Hepatocyte (in vitro differentiated cells): ENCODE data around the gene AIRE. TPM values are rescaled to one million over a fixed set of nuclear protein-coding genes. Genes with fewer than 3 reads are reported as not detected.

Experiments
- DNase-seq: peaks from one replicate; pipeline ENCODE4 v3.0.0-alpha.2; 2016; ENCODE audit warnings: low spot score
- H2AFZ ChIP-seq: fragments of 200-600 bp; sonication (generic); 2 replicates; pipeline ENCODE4 v1.6.0; 2016; ENCODE audit warnings: antibody characterized with exemption, mild to moderate bottlenecking
- H3K27ac ChIP-seq: fragments of 200-600 bp; sonication (generic); 2 replicates; pipeline ENCODE4 v1.5.1; 2016; ENCODE audit warnings: mild to moderate bottlenecking
- H3K27me3 ChIP-seq: fragments of 200-600 bp; sonication (generic); 2 replicates; pipeline ENCODE4 v1.6.1; 2016
- H3K36me3 ChIP-seq: fragments of 200-600 bp; sonication (generic); replicated peaks from 2 replicates; pipeline ENCODE4 v1.5.1; 2016; ENCODE audit warnings: low read depth; ENCODE audit not compliant: insufficient read depth
- H3K4me1 ChIP-seq: fragments of 200-600 bp; sonication (generic); 2 replicates; pipeline ENCODE4 v1.5.1; 2016; ENCODE audit warnings: mild to moderate bottlenecking, moderate library complexity; ENCODE audit not compliant: insufficient read depth
- H3K4me2 ChIP-seq: fragments of 200-600 bp; sonication (generic); 2 replicates; pipeline ENCODE4 v1.6.0; 2016
- H3K4me3 ChIP-seq: fragments of 200-600 bp; sonication (generic); 2 replicates; pipeline ENCODE4 v1.5.1; 2016; ENCODE audit warnings: mild to moderate bottlenecking
- H3K79me2 ChIP-seq: fragments of 200-600 bp; sonication (generic); 2 replicates; pipeline ENCODE4 v1.6.0; 2017; ENCODE audit warnings: mild to moderate bottlenecking
- H3K9me2 ChIP-seq: fragments of 200-600 bp; sonication (generic); replicated peaks from 2 replicates; pipeline ENCODE4 v1.6.0; 2017; ENCODE audit warnings: mild to moderate bottlenecking; ENCODE audit not compliant: insufficient read depth
- H3K9me3 ChIP-seq: fragments of 200-600 bp; sonication (generic); 2 replicates; pipeline ENCODE4 v1.5.1; 2016; ENCODE audit warnings: low read depth, mild to moderate bottlenecking
- H4K20me1 ChIP-seq: fragments of 200-600 bp; sonication (generic); 2 replicates; pipeline ENCODE4 v1.6.0; 2016; ENCODE audit warnings: mild to moderate bottlenecking; ENCODE audit not compliant: insufficient read depth, poor library complexity, severe bottlenecking
- EZH2 ChIP-seq: fragments of 200-600 bp; sonication (generic); IDR thresholded peaks from 2 replicates; pipeline ENCODE4 v1.6.1; 2016; ENCODE audit warnings: antibody characterized with exemption, mild to moderate bottlenecking, borderline replicate concordance
- EZH2phosphoT487 ChIP-seq: fragments of 200-600 bp; sonication (generic); IDR thresholded peaks from one replicate; pipeline ENCODE4 v1.6.1; 2018; ENCODE audit warnings: antibody characterized with exemption, mild to moderate bottlenecking, low read depth, moderate library complexity; ENCODE audit not compliant: unreplicated experiment, severe bottlenecking
- WGBS: methylation state at CpG from one replicate; pipeline ENCODE4 v1.1.6; 2016; ENCODE audit warnings: low lambda C conversion rate; ENCODE audit errors: missing lambda C conversion rate; 5-methylcytosine and 5-hydroxymethylcytosine counted together
- polyA plus RNA-seq: library from polyadenylated mRNA; unstranded; fragments of >200 nt; fragmentation: Nextera tagmentation; extraction: Ambion mirVana; gene quantifications from 2 replicates; pipeline ENCODE4 v1.2.1, GENCODE V29; 2016
- total RNA-seq: library from RNA; depleted of rRNA; stranded (reverse); fragments of >200 nt; gene quantifications from 2 replicates; pipeline ENCODE4 v1.2.3, GENCODE V29; 2014
- TF ChIP-seq, protein P1 (sequence below): fragments of 200-600 bp; sonication (generic); IDR thresholded peaks from 2 replicates; pipeline ENCODE4 v1.5.1; 2016; ENCODE audit warnings: antibody characterized with exemption, mild to moderate bottlenecking; ENCODE audit not compliant: poor library complexity

The AIRE gene
- total and polyA plus RNA-seq, 2 experiments from 2014 or later = 0.42 to 1.00 TPM

DNA sequence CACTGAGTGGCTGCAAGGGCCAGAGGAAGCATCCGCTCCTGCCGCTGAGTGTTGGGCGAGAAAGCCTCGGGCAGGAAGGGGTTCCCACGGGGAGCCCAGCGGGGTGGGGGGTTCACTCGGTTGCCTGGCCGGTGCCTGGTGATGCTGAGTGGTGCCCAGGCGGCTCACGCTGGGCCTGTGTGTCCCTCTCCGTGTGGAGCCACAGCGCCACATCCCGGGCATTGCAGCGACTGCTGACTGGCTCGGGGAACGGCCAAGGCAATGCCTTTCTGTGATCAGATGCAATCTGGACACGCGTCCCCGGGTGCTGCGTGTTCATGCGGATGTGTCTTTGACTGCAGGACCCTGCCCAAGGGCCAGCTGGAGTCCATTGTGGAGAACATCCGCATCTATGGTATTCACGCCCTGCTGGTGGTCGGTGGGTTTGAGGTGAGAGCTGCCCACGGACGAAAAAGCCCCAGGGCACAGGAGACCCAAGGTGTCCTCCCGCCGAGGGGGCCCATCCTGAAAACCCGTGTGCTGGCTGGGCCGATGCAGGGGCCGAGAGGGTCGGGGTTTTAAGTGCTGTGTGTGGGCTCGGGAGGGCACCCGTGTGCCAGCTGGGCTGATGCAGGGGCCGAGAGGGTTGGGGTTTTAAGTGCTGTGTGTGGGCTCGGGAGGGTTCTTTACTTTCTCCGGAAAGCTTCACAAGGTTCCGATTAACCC, 37.1 kb downstream of the AIRE start:
- H3K4me2 ChIP-seq = no peak overlapping the region
- H2AFZ ChIP-seq = no peak overlapping the region
- no peaks in the 10 kb centered on the region for H3K79me2 ChIP-seq
- H4K20me1 ChIP-seq = no peaks in the 10 kb centered on the region
- no peaks in the 10 kb centered on the region for H3K4me1 ChIP-seq
- H3K9me2 ChIP-seq = no peaks in the 10 kb centered on the region
- H3K4me3 ChIP-seq = no peak overlapping the region
- no peak for DNase-seq
- no peaks in the 10 kb centered on the region for H3K27me3 ChIP-seq
- no peaks in the 10 kb centered on the region for H3K9me3 ChIP-seq
- no peaks in the 10 kb centered on the region for H3K36me3 ChIP-seq
- H3K27ac ChIP-seq = no peak overlapping the region
- 98% methylated on average over 37 of the region's 38 CpGs for WGBS
- TF ChIP-seq EZH2 = no peak
- TF ChIP-seq EZH2phosphoT487 = no peak
- TF ChIP-seq, protein P1, sequence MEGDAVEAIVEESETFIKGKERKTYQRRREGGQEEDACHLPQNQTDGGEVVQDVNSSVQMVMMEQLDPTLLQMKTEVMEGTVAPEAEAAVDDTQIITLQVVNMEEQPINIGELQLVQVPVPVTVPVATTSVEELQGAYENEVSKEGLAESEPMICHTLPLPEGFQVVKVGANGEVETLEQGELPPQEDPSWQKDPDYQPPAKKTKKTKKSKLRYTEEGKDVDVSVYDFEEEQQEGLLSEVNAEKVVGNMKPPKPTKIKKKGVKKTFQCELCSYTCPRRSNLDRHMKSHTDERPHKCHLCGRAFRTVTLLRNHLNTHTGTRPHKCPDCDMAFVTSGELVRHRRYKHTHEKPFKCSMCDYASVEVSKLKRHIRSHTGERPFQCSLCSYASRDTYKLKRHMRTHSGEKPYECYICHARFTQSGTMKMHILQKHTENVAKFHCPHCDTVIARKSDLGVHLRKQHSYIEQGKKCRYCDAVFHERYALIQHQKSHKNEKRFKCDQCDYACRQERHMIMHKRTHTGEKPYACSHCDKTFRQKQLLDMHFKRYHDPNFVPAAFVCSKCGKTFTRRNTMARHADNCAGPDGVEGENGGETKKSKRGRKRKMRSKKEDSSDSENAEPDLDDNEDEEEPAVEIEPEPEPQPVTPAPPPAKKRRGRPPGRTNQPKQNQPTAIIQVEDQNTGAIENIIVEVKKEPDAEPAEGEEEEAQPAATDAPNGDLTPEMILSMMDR = no peak

DNA sequence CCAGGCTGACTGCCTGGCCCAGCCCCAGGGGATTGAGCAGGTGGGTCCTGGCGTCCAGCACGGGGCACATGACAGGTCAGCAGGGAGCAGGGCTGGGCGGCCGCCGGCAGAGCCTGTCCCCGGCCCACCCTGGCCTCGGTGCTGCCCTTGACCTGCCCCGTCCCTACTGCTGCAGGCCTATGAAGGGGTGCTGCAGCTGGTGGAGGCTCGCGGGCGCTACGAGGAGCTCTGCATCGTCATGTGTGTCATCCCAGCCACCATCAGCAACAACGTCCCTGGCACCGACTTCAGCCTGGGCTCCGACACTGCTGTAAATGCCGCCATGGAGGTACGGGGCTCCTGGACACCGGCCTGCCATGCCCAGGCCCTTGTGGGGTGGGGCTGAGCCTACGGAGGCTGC, 37.9 kb downstream of the AIRE start:
- no peaks in the 10 kb centered on the region for H3K4me1 ChIP-seq
- H2AFZ ChIP-seq = no peak overlapping the region
- no peak overlapping the region for H3K4me3 ChIP-seq
- no peaks in the 10 kb centered on the region for H3K9me2 ChIP-seq
- H3K36me3 ChIP-seq = no peaks in the 10 kb centered on the region
- no peaks in the 10 kb centered on the region for H4K20me1 ChIP-seq
- TF ChIP-seq EZH2 (no peak), EZH2phosphoT487 (no peak)
- TF ChIP-seq, protein P1 = no peak
- no peak for DNase-seq
- no peaks in the 10 kb centered on the region for H3K79me2 ChIP-seq
- no peaks in the 10 kb centered on the region for H3K27me3 ChIP-seq
- WGBS = 93% methylated on average over 20 of the region's 20 CpGs
- no peak overlapping the region for H3K27ac ChIP-seq
- H3K9me3 ChIP-seq = no peaks in the 10 kb centered on the region
- H3K4me2 ChIP-seq = no peak overlapping the region

DNA sequence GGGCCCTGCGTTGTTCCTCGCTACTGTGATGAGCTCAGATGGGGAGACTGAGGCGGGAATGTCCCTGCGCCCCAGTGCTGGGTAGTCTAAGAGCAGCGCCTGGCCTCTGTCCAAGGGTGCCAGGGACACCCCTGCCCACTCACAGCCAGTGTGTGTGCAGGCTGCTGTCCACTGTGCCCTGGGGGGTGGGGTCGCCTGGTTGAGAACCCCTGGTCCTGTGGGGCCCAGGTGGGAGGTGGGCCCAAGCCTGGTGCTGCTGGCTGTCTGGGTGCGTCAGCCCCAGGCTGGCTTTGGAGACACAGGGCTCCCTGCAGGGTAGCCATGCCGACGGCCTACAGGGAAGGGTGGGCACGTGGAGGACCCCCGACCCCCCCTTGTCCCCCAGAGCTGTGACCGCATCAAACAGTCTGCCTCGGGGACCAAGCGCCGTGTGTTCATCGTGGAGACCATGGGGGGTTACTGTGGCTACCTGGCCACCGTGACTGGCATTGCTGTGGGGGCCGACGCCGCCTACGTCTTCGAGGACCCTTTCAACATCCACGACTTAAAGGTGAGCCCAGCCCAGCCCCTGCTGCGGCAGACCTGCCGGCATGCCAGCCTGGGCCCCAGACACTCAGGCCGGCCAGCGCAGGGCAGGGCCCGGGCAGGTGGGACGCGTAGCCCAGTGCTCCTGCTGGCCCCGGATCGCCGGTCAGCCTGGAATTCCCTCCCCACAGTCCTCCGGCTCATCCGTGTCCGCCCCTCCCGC, 38.6 kb downstream of the AIRE start:
- no peaks in the 10 kb centered on the region for H3K27me3 ChIP-seq
- H3K4me1 ChIP-seq = no peaks in the 10 kb centered on the region
- no peak overlapping the region for H3K4me2 ChIP-seq
- H3K79me2 ChIP-seq = no peaks in the 10 kb centered on the region
- H3K9me3 ChIP-seq = no peaks in the 10 kb centered on the region
- TF ChIP-seq, protein P1 = no peak
- TF ChIP-seq EZH2 = no peak
- no peak for TF ChIP-seq EZH2phosphoT487
- 97% methylated on average over 29 of the region's 37 CpGs for WGBS
- H3K27ac ChIP-seq = no peak overlapping the region
- no peaks in the 10 kb centered on the region for H3K9me2 ChIP-seq
- H3K4me3 ChIP-seq = no peak overlapping the region
- no peaks in the 10 kb centered on the region for H3K36me3 ChIP-seq
- no peak overlapping the region for H2AFZ ChIP-seq
- no peak for DNase-seq
- no peaks in the 10 kb centered on the region for H4K20me1 ChIP-seq
